IPS-18c (cell line): Measurements from ENCODE around the gene MVP.
"Not testable (repeated sequence)": the region's sequence is repeated elsewhere in the genome, so short reads cannot be mapped to it uniquely, and the experiment has no call there.

ENCODE experiments used
- H3K4me3 ChIP-seq: 2 replicates; pipeline ENCODE4 v1.7.0; 2013; ENCODE audit warnings: low read depth, mild to moderate bottlenecking, low read length, moderate library complexity; ENCODE audit not compliant: insufficient read depth
- H3K9me3 ChIP-seq: one replicate; pipeline ENCODE4 v1.6.1; 2013; ENCODE audit warnings: mild to moderate bottlenecking, low read length, moderate library complexity; ENCODE audit not compliant: control insufficient read depth, insufficient read depth

Gene MVP

DNA sequence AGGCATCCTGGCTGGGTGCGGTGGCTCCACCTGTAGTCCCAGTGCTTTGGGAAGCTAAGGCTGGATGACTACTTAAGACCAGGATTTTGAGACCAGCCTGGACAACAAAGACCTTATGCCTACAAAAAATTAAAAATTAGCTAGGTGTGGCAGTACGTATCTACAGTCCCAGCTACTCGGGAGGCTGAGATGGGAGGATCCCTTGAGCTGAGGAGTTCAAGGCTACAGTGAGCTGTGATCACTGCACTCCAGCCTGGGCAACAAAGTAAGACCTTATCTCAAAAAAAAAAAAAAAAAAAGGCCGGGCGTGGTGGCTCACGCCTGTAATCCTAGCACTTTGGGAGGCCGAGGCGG lies 6.1 kb downstream of the MVP start:
- H3K9me3 ChIP-seq = no peaks in the 10 kb centered on the region
- H3K4me3 ChIP-seq = no peak overlapping the region

DNA sequence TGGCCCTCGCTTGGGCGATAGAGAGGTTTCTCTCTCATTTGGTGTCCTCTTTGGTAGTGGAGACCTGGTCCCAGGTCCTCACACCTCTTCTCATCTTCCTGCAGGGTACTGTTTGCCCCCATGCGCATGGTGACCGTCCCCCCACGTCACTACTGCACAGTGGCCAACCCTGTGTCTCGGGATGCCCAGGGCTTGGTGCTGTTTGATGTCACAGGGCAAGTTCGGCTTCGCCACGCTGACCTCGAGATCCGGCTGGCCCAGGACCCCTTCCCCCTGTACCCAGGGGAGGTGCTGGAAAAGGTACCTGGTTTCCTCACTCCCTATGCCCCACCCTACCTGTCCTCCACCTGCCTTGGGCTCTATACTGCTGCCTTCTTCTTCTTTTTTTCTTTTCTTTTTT lies 10.5 kb downstream of the MVP start:
- no peak overlapping the region for H3K4me3 ChIP-seq

DNA sequence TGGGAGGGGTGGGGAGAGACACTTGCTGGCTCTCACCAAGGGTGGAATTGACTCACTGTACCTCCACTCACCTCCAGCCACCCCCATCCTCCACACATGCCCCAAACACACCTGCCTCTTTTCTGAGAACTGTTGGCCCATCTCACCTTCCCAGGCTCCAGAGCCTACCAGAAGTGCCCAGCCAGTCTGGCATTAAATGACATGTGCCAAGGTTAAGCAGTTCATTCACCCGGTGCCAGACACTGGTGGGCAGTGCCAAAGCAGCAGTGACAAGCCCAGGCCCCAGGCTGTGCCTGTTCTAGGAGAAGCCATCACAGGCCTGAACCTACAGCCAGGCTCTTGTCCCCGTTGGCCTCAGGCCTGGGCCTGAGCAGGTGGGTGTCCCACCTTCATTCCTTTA lies 11.2 kb downstream of the MVP start:
- H3K4me3 ChIP-seq = no peak overlapping the region
- H3K9me3 ChIP-seq = no peaks in the 10 kb centered on the region

More for the DNA sequence above, 10.5 kb downstream of the MVP start:
- no peaks in the 10 kb centered on the region for H3K9me3 ChIP-seq

DNA sequence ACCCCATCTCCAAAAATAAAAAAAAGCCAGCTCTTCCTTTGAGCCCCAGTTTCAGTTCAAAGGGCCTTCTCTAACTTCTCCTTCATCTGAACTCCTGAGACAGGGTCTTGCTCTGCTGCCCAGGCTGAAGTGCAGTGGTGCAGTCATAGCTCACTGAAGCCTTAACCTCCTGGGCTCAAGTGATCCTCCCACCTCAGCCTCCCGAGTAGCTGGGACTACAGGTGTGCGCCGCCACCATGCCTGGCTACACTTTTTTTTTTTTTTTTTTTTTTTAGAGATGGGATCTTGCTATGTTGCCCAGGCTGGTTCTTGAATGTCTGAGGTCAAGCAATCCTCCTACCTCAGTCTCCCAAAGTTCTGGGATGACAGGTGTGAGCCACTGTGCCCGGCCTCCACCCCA lies 13.0 kb downstream of the MVP start:
- H3K4me3 ChIP-seq, H3K9me3 ChIP-seq: not testable (repeated sequence)

DNA sequence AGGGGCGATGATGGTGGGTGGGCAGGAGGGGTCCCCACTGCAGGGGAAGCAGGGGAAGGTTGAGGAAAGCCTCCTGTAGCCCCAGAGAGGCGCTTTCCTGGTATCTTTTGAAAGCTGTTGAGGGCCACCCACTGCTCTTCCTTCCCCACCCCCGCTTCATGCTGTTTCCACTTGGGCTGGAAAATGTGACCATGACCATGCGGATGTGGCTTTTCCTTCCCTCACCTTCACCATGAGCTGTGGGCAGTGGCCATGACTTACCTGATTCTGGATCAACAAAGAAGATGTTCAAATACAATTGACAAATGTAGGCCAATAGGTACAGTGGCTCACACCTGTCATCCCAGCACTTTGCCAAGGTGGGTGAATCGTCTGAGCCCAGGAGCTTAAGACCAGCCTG lies 13.8 kb downstream of the MVP start:
- Histone ChIP-seq H3K9me3 (no peaks in the 10 kb centered on the region), H3K4me3 (no peak overlapping the region)

DNA sequence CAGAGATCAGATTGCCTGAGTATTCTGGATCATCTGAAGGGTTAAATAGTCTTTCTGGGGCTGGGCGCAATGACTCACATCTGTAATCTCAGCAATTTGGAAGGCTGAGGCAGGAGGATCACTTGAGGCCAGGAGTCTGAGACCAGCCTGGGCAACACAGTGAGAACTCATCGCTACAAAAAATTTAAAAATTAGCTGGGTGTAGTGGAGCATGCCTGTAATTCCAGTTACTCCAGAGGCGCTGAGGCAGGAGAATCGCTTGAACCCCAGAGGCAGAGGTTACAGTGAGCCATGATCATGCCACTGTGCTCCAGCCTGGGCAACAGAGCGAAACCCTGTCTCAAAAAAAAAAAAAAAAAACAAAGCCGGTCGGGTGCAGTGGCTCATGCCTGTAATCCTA lies 15.7 kb downstream of the MVP start:
- Histone ChIP-seq H3K9me3 (no peaks in the 10 kb centered on the region), H3K4me3 (no peak overlapping the region)

DNA sequence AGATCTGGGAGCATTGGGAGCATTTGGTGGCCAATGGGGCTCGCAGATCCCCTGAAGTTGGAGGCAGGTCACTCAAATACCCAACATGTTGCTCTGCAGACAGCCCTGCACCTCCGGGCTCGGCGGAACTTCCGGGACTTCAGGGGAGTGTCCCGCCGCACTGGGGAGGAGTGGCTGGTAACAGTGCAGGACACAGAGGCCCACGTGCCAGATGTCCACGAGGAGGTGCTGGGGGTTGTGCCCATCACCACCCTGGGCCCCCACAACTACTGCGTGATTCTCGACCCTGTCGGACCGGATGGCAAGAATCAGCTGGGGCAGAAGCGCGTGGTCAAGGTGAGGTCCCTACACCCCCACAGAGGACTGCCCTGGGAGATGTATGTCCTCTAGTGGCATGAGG lies 16.4 kb downstream of the MVP start:
- H3K9me3 ChIP-seq = no peaks in the 10 kb centered on the region
- H3K4me3 ChIP-seq = no peak overlapping the region

DNA sequence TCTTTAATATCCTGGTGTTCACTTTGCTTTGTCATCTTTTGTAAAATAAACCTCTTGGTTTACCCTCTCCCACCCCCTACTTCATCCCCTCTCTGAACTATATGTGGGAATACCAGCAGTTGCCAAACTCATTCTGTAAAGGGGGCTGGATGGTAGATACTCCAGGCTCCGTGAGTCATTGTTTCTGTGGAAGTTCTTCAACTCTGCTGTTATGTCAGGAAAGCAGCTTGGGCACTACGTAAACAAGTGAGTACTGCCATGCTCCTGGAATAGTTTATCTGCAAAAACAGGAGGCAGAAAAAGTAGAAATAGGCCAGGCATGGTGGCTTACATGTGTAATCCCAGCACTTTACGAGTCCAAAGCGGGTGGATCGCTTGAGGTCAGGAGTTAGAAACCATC lies 17.6 kb downstream of the MVP start:
- Histone ChIP-seq H3K9me3 (no peaks in the 10 kb centered on the region), H3K4me3 (no peak overlapping the region)

DNA sequence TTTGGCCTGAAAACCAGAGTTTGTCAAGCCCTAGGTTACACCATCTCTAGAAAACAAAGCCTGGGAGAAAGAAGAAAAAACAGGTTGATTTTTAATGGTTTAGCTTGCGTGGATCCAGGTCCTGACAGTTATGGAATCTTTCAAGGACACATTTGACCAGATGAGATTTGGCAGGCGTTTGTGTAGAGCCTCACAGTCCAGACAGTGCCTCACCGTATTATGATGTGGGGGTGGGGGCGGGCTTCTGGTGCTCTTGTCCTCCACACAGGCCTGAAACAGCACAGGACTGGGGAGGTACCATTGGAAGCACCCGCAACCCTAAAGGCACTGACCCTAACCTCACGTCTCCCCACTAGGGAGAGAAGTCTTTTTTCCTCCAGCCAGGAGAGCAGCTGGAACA lies 19.6 kb downstream of the MVP start:
- peaks cover 2% of the 10 kb centered on the region for H3K9me3 ChIP-seq
- no peak overlapping the region for H3K4me3 ChIP-seq

DNA sequence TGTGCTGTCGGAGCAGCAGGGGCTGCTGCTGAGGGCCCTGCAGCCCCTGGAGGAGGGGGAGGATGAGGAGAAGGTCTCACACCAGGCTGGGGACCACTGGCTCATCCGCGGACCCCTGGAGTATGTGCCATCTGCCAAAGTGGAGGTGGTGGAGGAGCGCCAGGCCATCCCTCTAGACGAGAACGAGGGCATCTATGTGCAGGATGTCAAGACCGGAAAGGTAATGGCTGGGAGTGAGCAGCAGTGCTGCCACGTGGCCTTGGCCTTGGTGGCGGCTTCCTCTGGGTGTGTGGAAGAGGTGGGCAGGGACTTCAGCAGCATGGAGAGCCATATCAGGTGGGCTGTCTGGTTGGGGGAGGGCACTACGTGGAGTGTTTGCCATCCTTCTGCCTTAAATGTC lies 20.0 kb downstream of the MVP start:
- no peak overlapping the region for H3K4me3 ChIP-seq

DNA sequence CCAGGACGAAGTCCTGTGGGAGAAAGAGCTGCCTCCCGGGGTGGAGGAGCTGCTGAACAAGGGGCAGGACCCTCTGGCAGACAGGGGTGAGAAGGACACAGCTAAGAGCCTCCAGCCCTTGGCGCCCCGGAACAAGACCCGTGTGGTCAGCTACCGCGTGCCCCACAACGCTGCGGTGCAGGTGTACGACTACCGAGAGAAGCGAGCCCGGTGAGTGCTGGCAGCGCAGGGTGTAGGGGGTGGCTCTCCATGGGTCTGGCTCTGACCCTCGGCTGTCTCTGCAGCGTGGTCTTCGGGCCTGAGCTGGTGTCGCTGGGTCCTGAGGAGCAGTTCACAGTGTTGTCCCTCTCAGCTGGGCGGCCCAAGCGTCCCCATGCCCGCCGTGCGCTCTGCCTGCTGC lies 21.4 kb downstream of the MVP start:
- peaks cover 2% of the 10 kb centered on the region for H3K9me3 ChIP-seq
- H3K4me3 ChIP-seq = no peak overlapping the region

More for the DNA sequence above, 20.0 kb downstream of the MVP start:
- H3K9me3 ChIP-seq = peaks cover 2% of the 10 kb centered on the region

DNA sequence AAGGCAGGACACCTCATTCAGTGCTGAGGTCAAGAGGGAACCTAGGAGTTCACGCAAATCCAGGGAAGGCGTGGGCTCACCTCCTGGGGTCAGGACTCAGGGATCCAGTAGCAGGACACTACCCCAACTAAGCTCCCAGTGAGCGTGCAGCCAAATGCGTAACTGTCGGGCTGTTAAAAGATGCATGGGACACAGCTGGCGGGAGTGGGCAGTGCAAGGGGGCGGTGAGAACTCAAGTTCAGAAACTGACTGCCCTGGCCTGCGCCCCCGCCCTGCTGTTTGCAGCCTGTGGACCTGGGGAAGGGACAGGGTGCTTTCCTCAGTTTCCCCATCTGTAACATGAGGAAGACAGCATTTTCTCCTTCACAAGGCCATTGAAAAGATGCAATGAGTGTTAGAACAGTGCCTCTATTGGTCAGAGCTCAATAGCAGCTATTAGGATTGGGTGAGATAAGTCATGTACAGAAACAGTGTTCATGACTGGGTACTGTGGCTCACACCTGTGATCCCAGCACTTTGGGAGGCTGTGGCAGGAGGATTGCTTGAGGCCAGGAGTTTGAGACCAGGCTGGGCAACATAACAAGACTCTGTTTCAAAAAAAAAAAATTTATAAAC lies 22.6 kb downstream of the MVP start:
- Histone ChIP-seq H3K4me3 (no peak overlapping the region), H3K9me3 (peaks cover 2% of the 10 kb centered on the region)

DNA sequence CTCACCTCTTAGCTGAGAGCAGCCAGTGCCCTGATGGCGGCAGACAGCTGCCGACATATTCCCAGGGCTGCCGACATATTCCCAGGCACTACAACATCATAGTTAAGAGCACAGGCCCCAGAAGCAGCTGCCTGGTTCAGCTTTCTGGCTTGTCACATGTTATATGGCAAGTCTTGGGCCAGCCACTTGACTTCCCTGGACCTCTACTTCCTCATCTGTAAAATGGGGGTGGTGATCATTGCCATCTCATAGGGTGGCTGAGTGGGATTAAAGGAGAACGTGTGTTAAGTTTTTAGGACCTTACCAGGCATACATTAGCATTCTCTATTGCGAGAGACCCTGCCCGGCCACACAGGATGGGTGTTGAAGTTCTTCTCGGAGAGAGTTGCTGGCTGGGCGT lies 23.7 kb downstream of the MVP start:
- Histone ChIP-seq H3K4me3 (no peak overlapping the region), H3K9me3 (peaks cover 2% of the 10 kb centered on the region)

DNA sequence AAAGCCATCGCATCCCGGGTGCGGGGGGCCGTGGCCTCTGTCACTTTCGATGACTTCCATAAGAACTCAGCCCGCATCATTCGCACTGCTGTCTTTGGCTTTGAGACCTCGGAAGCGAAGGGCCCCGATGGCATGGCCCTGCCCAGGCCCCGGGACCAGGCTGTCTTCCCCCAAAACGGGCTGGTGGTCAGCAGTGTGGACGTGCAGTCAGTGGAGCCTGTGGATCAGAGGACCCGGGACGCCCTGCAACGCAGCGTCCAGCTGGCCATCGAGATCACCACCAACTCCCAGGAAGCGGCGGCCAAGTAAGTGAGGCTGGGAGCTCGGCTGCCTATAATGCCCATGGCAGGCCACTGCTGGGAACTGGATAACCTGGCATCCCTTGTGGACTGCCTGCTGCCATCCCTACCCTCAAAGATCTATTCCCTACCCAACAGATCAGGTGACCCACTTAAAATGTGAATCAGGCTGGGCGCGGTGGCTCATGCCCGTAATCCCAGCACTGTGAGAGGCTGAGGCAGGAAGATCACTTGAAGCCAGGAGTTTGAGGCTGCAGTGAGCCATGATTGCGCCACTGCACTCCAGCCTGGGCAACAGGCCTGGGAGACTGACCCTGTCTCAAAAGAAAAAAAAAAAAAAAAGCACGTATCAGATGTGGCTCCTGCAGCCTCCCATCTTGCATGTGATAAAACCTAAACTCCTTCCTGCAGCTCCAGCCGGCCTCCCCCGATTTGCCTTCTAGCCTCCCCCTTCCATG lies 24.5 kb downstream of the MVP start:
- H3K9me3 ChIP-seq = peaks cover 2% of the 10 kb centered on the region
- H3K4me3 ChIP-seq = no peak overlapping the region

DNA sequence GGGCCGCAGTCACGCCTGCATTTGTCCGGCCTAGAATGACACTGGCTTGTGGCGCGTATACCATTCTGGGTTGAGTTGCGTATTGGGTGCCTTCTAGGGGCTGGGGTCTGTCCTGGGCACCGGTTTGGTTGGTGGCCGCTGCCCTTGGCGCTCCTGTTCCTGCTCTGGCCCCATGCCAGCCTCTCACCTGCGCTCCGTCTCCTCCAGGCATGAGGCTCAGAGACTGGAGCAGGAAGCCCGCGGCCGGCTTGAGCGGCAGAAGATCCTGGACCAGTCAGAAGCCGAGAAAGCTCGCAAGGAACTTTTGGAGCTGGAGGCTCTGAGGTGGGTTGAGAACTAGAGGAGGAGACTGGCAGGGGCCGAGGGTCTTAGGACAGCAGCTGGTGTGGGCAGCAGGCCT lies 25.4 kb downstream of the MVP start:
- Histone ChIP-seq H3K9me3 (peaks cover 2% of the 10 kb centered on the region), H3K4me3 (no peak overlapping the region)

DNA sequence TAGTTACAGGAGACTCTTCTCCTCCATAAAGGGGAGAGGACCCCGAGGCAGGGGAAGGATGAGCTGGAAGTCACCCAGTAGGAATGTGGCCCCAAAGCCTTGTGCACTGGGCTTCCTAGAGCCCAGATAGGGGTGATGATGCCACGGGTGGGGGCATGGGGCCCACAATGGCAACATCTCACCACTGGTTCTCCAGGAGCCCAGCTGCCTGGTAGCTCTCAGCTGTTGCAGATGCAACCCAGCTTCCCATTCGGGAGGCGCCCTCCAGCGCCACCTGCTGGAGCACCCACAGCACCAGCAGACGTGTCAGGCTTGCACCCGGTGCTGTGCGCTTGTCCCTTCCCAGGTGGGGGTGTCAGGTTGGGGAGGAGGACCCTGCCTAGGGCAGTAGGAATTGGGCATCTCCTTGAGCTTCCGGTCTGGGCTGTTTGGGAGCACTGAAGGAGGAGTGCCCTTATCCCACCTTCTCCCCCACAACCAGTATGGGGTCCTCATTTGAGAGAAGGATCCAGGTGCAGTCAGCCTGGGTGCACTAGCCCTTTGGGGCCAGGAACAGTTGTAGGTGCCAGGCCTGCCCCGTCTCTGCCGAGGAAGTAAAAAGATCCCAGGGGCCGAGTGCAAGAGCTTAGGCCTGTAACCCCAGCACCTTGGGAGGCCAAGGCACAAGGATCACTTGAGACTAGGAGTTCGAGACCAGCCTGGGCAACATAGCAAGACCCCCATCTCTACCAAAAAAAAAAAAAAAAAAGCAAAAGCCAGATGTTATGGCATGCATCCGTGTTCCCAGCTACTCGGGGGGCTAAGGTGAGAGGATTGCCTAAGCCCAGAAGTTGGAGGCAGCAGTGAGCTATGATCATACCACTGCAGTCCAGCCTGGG lies 28.4 kb downstream of the MVP start:
- Histone ChIP-seq H3K9me3 (peaks cover 2% of the 10 kb centered on the region), H3K4me3 (no peak overlapping the region)

DNA sequence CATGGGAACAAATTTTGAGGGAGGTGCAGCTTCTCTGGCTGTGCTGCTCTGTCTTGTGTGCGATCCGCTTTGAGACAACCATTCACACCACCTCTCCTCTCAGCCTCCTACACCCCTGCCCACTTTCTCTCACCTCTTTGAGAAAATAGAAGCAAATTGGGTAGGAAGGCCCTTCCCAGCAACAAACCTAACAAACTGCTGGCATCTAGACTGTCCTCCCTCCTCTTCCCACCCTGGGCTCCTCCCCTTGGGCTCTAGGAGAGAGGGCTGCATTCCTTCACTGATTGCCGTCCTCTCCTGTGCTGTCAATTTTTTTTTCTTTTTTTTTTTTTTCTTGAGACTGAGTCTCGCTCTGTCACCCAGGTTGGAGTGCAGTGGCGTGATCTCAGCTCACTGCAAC lies 29.2 kb downstream of the MVP start:
- H3K9me3 ChIP-seq = peaks cover 2% of the 10 kb centered on the region

DNA sequence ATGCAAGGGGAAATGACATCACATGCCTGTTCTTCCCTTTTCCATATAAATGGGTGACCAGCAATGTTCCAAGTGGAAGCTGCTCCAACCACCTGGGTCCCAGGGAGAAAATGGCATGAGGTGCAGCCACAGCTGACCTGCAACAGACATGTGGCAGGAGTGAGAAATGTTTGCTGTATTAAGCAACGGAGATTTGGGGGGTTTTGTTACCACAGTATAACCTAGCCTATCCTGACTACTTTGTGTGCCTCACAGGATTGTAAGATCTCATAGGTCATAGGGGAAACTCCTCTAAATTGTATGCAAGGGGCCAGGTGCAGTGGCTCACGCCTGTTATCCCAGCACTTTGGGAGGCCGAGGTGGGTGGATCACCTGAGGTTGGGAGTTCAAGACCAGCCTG lies 30.7 kb downstream of the MVP start:
- Histone ChIP-seq H3K9me3 (no peaks in the 10 kb centered on the region), H3K4me3 (no peak overlapping the region)

More for the DNA sequence above, 29.2 kb downstream of the MVP start:
- no peak overlapping the region for H3K4me3 ChIP-seq
